Heart right ventricle (tissue), 16 donors: ENCODE data around the gene GRIK3. TPM values are rescaled to one million over a fixed set of nuclear protein-coding genes. Genes with fewer than 3 reads are reported as not detected.

Experiments
- ATAC-seq, 8 donors: fragments of 200-7000 bp; cut with Tn5 transposase; one replicate each; pipeline ENCODE4 v1.9.1; 2020; ENCODE audit warnings: mild to moderate bottlenecking in 8 of 8, moderate library complexity in 8 of 8, moderate number of reproducible peaks in 1 of 8
- DNase-seq, 2 donors: peaks; one replicate each; pipeline ENCODE4 v3.0.0-alpha.2; 2020
- H3K27ac ChIP-seq, 10 donors: fragments of 200-600 bp; sonication (generic) in 2 of 10; one replicate each; pipeline versions ENCODE4 v1.5.0 to v1.8.0; 2020 to 2022; ENCODE audit warnings: mild to moderate bottlenecking in 3 of 10
- H3K27me3 ChIP-seq, 7 donors: fragments of 200-600 bp; one replicate each; pipeline ENCODE4 v1.8.0; 2021 to 2022; ENCODE audit warnings: mild to moderate bottlenecking in 2 of 7
- H3K36me3 ChIP-seq, 9 donors: fragments of 200-600 bp; sonication (generic) in 1 of 9; one replicate each; pipeline versions ENCODE4 v1.5.0 to v1.8.0; 2020 to 2022; ENCODE audit warnings: mild to moderate bottlenecking in 2 of 9
- H3K4me1 ChIP-seq, 9 donors: fragments of 200-600 bp; sonication (generic) in 1 of 9; one replicate each; pipeline versions ENCODE4 v1.5.0 to v1.8.0; 2020 to 2022; ENCODE audit warnings: mild to moderate bottlenecking in 4 of 9
- H3K4me3 ChIP-seq, 10 donors: fragments of 200-600 bp; sonication (generic) in 2 of 10; one replicate each; pipeline versions ENCODE4 v1.5.0 to v1.8.0; 2020 to 2022; ENCODE audit warnings: mild to moderate bottlenecking in 7 of 10, moderate library complexity in 2 of 10
- H3K9me3 ChIP-seq, 11 donors: fragments of 200-600 bp in 10 of 11; sonication (generic) in 2 of 11; one replicate each; pipeline versions ENCODE4 v1.5.0 to v1.8.0; 2013 to 2022; ENCODE audit warnings: mild to moderate bottlenecking in 2 of 11, control low read depth in 1 of 11, moderate library complexity in 1 of 11
- WGBS, 2 donors: extraction: QIAGEN DNeasy Blood & Tissue Kit; methylation state at CpG; one replicate each; pipeline ENCODE4 v1.1.7; 2013; ENCODE audit warnings: inconsistent platforms in 1 of 2; 5-methylcytosine and 5-hydroxymethylcytosine counted together
- intact Hi-C, 10 donors: fragments of 100-400 bp; cut with DNase I; formaldehyde crosslinking; loops; one replicate each; pipeline versions ENCODE4 v1.11.1 to v1.14.2; 2022
- polyA plus RNA-seq, 2 donors: library from polyadenylated mRNA; stranded (reverse); fragments of 200-250 nt; gene quantifications; one replicate each; pipeline ENCODE4 v1.2.3, GENCODE V29; 2013
- total RNA-seq, 10 donors: library from RNA; stranded (reverse); fragmentation: NEBNext Ultra II Directional in 3 of 10; extraction: Animal tissue kit (Norgen Biotek cat#: 25700) in 3 of 10; gene quantifications; one replicate each; pipeline versions ENCODE4 v1.2.1 to v1.2.4, GENCODE V29; 2021 to 2023
- TF ChIP-seq, protein P1 (sequence below), 9 donors: fragments of 200-600 bp; sonication (generic) in 2 of 9; IDR thresholded peaks; one replicate each; pipeline versions ENCODE4 v1.5.0 to v1.8.0; 2021 to 2022; ENCODE audit warnings: antibody characterized with exemption in 9 of 9, mild to moderate bottlenecking in 5 of 9, moderate library complexity in 1 of 9
- donor health status: Arrhythmogenic right ventricular cardiomyopathy.
- donor health status: ischemic (EF 13 %, LVEDD 7.1; RV severe dilation, severe dysfunction).
- donor health status: healthy with polysubstance abuse.
- donor health status: DM: no; HTN: yes; CAD: no.
- donor health status: DM: no; HTN: no; CAD: no.
- donor health status: ischemic (EF 25% LVEDD 6.9; RV normal size, moderate dysfunction).
- donor health status: ischemic (EF 25% LVEDD 5.7; RV mildly dilated, moderate dysfunction).
- donor health status: healthy.
- donor health status: DM: yes; HTN: yes; CAD: no.
- donor health status: Ischemic cardiomyopathy.
- donor health status: ischemic (EF 35%, LVEDD 5.7; RV mildly dilated, moderate dysfunction).
- donor health status: nonischemic (EF 11% LVEDD 7.7; RV severe dilation, severe dysfunction).
- donor health status: DM: yes; HTN: yes; CAD: no.
- donor health status: PGD.
- donor health status: ischemic (EF 29% LVEDD 5.4; RV normal size, mild dysfunction).
- donor health status: nonischemic (EF 23%, LVEDD 6.1; RV moderate dilation, normal function).

The GRIK3 gene
- total and polyA plus RNA-seq, 12 donors: 0.10 to 1.1 (median 0.27) TPM

DNA sequence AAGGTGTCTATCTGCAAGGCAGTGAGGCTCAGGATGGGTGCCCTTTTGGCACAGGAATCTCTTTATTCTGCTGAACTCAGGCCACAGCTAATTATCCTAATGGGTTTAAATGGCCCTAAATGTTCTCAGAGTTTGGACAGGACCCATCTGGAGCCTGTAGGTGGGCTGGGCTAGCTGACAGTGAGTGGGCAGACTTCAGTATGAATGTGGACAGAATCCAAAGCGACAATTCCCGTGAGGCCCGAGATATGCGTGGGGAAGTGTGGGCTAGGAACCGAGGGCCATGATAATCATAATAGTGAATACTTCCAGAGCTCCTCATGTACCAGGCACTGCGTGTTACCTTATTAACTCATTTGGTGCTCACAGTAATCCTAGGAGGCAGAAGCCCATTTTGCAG is 165.3 kb downstream of the GRIK3 start:
- no peak for DNase-seq
- Histone ChIP-seq H3K36me3 (no peaks in the 10 kb centered on the region), H3K27ac (no peak overlapping the region), H3K27me3 (peaks cover 0 to 31% (median 9%) of the 10 kb centered on the region in 7 donors), H3K4me3 (no peak overlapping the region), H3K4me1 (no peaks in the 10 kb centered on the region), H3K9me3 (no peaks in the 10 kb centered on the region)
- 55 to 67% methylated on average over 6 of the region's 6 CpGs for WGBS, 2 donors
- TF ChIP-seq, protein P1, sequence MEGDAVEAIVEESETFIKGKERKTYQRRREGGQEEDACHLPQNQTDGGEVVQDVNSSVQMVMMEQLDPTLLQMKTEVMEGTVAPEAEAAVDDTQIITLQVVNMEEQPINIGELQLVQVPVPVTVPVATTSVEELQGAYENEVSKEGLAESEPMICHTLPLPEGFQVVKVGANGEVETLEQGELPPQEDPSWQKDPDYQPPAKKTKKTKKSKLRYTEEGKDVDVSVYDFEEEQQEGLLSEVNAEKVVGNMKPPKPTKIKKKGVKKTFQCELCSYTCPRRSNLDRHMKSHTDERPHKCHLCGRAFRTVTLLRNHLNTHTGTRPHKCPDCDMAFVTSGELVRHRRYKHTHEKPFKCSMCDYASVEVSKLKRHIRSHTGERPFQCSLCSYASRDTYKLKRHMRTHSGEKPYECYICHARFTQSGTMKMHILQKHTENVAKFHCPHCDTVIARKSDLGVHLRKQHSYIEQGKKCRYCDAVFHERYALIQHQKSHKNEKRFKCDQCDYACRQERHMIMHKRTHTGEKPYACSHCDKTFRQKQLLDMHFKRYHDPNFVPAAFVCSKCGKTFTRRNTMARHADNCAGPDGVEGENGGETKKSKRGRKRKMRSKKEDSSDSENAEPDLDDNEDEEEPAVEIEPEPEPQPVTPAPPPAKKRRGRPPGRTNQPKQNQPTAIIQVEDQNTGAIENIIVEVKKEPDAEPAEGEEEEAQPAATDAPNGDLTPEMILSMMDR (IDR thresholded peaks at IDR 0.05): no peak
- intact Hi-C loops: no loop called here
- peak in 1 of 8 donors; percentile 36 for ATAC-seq

- H3K27ac ChIP-seq: no peak overlapping the region
- intact Hi-C loops: no loop called here
- H3K4me1 ChIP-seq: no peaks in the 10 kb centered on the region
- 65 to 70% methylated on average over 4 of the region's 4 CpGs for WGBS, 2 donors
- no peaks in the 10 kb centered on the region for H3K36me3 ChIP-seq
- H3K4me3 ChIP-seq: no peak overlapping the region
- DNase-seq (no peak), ATAC-seq (no peak)
- TF ChIP-seq, protein P1 (IDR thresholded peaks at IDR 0.05): no peak
- no peaks in the 10 kb centered on the region for H3K9me3 ChIP-seq
- H3K27me3 ChIP-seq: peaks cover 0 to 45% (median 20%) of the 10 kb centered on the region in 7 donors
Observed at GRCh38 chr1:36867575-36867974, 166.7 kb downstream of the GRIK3 start.

DNA sequence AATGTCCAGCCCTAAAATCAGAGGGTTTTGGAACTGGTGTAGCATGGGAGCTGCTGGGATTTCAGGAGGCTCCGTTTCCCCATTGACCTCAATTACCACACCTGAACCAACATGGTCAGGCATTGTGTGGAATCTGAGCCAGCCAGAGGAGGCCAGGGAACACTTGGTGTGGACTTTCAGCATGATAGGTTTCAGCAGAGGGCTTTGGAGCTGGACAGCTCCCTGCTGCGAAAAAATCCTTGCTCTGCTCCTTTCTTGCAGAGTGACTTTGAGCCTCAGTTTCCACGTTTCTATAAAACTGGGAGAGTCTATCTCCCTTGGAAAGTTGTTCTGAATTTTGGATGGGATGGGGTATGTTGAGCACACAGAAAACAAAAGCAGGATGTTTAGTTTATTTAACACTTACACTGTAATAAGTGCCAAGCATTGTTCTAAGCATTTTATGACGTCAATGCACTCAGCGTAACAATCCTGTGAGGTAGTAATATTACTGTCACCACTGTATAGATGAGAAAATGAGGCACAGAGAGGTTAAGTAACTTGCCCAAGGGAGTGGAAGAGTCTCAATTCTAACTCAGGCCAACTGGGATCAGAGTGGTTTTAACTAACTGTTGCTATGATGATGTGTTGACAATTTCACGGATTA is 168.0 kb downstream of the GRIK3 start:
- ATAC-seq: no peak
- Histone ChIP-seq H3K27ac (no peak overlapping the region), H3K9me3 (no peaks in the 10 kb centered on the region), H3K4me1 (no peaks in the 10 kb centered on the region), H3K27me3 (peaks cover 0 to 48% (median 24%) of the 10 kb centered on the region in 7 donors), H3K36me3 (no peaks in the 10 kb centered on the region), H3K4me3 (no peak overlapping the region)
- intact Hi-C loops: no loop called here
- WGBS, 2 donors: 40 to 54% methylated on average over 6 of the region's 6 CpGs
- TF ChIP-seq, protein P1 (IDR thresholded peaks at IDR 0.05): no peak
- no peak for DNase-seq

GRCh38 chr1:36865602-36865900 is 168.8 kb downstream of the GRIK3 start:
- 26 to 56% methylated on average over 1 of the region's 1 CpG for WGBS, 2 donors
- Histone ChIP-seq H3K27ac (no peak overlapping the region), H3K27me3 (peaks cover 0 to 48% (median 29%) of the 10 kb centered on the region in 7 donors), H3K36me3 (no peaks in the 10 kb centered on the region), H3K4me3 (no peak overlapping the region), H3K9me3 (no peaks in the 10 kb centered on the region), H3K4me1 (no peaks in the 10 kb centered on the region)
- TF ChIP-seq, protein P1 (IDR thresholded peaks at IDR 0.05): no peak
- intact Hi-C loops: no loop called here
- ATAC-seq (no peak), DNase-seq (no peak)
